Stomach (tissue), 9 donors: ENCODE data around the gene SCN8A. TPM values are rescaled to one million over a fixed set of nuclear protein-coding genes. Genes with fewer than 3 reads are reported as not detected.
"Not testable (repeated sequence)": the region's sequence is repeated elsewhere in the genome, so short reads cannot be mapped to it uniquely, and the experiment has no call there.

Experiments used
- DNase-seq, 2 donors: peaks; one replicate each; pipeline versions ENCODE4 v3.0.0 to v3.0.0-alpha.2; 2013 to 2019
- H3K27ac ChIP-seq, 5 donors: fragments of 200-600 bp in 4 of 5; sonication (generic) in 4 of 5; one replicate each; pipeline ENCODE4 v1.5.1; 2013 to 2019; ENCODE audit warnings: mild to moderate bottlenecking in 1 of 5, moderate library complexity in 1 of 5
- H3K27me3 ChIP-seq, 3 donors: fragments of 200-600 bp; sonication (generic); one replicate each; pipeline ENCODE4 v1.5.1; 2017 to 2019; ENCODE audit warnings: mixed run types in 1 of 3
- H3K36me3 ChIP-seq, 4 donors: fragments of 200-600 bp; sonication (generic); 1 replicate in 3 of 4; 2 replicates in 1 of 4; pipeline ENCODE4 v1.5.1; 2016 to 2019
- H3K4me1 ChIP-seq, 4 donors: fragments of 200-600 bp; sonication (generic); one replicate each; pipeline ENCODE4 v1.5.1; 2016 to 2019
- H3K4me3 ChIP-seq, 4 donors: fragments of 200-600 bp; sonication (generic) in 3 of 4; one replicate each; pipeline ENCODE4 v1.5.1; 2016 to 2019; ENCODE audit warnings: mild to moderate bottlenecking in 1 of 4
- H3K9me3 ChIP-seq, 4 donors: fragments of 200-600 bp; sonication (generic); one replicate each; pipeline ENCODE4 v1.5.1; 2016 to 2019
- CTCF ChIP-seq, 7 experiments: fragments of 450-650 bp in 4 of 7; fragments of 200-600 bp in 3 of 7; sonication (generic) in 3 of 7; IDR thresholded peaks; one replicate each; pipeline ENCODE4 v1.5.1; 2016 to 2019; ENCODE audit warnings: antibody characterized with exemption in 7 of 7, control low read depth in 2 of 7, mild to moderate bottlenecking in 1 of 7
- EP300 ChIP-seq: sonication (generic); formaldehyde crosslinking; IDR thresholded peaks from one replicate; pipeline ENCODE4 v1.6.1; 2017; ENCODE audit warnings: antibody characterized with exemption
- POLR2A ChIP-seq, 4 donors: fragments of 450-650 bp; IDR thresholded peaks; one replicate each; pipeline ENCODE4 v1.6.1; 2016; ENCODE audit warnings: antibody characterized with exemption in 4 of 4, control low read depth in 2 of 4, mild to moderate bottlenecking in 1 of 4, moderate library complexity in 1 of 4
- POLR2AphosphoS5 ChIP-seq, 3 donors: sonication (generic); formaldehyde crosslinking; IDR thresholded peaks; one replicate each; pipeline ENCODE4 v1.6.1; 2016; ENCODE audit warnings: antibody characterized with exemption in 3 of 3
- WGBS, 5 donors: extraction: QIAGEN DNeasy Blood & Tissue Kit in 3 of 5; methylation state at CpG; one replicate each; pipeline versions ENCODE4 v1.1.5 to v1.1.7; 2013 to 2018; 5-methylcytosine and 5-hydroxymethylcytosine counted together
- intact Hi-C: fragments of 100-400 bp; cut with DNase I; formaldehyde crosslinking; loops from one replicate; pipeline ENCODE4 v1.15.1; 2023; ENCODE audit warnings: low total_unique reads
- polyA plus RNA-seq, 3 donors: library from polyadenylated mRNA; stranded (reverse); fragments of 200-250 nt; gene quantifications; one replicate each; pipeline ENCODE4 v1.2.3, GENCODE V29; 2013
- total RNA-seq, 5 donors: library from RNA; depleted of rRNA; stranded (reverse); fragments of >200 nt; gene quantifications; one replicate each; pipeline versions ENCODE4 v1.1.0 to v1.2.3, GENCODE V29; 2014 to 2016
- donor health status: healthy with polysubstance abuse.
- donor health status: Bipolar disorder and iron deficiency.
- donor health status: healthy.

SCN8A gene
- total and polyA plus RNA-seq, 8 donors: 0.08 to 19.6 (median 1.2) TPM

DNA sequence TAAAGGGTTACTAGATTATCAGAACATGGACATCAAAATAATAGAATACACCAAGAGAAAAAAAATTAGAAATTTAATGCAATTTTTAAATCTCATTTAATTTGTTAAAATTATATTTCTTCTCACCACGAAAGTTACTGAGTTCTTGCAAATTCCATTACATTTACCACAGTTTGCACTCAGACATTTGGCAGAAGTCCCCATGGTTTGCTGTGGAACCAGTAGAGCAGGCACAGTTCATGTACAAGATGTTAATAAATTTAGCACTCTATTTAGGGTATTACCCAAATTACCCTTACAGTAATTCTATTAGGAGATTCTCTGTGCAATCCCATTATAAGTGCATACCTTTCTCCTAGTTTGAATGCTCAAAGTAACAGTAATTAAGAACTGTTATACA is 9.7 kb downstream of the SCN8A start:
- WGBS, 5 donors: 52 to 78% (median 75%) methylated on average over 1 of the region's 1 CpG
- H3K27ac ChIP-seq: no peak overlapping the region
- H3K9me3 ChIP-seq: no peaks in the 10 kb centered on the region
- intact Hi-C loops: no loop called here
- H3K36me3 ChIP-seq: no peaks in the 10 kb centered on the region
- H3K4me1 ChIP-seq: no peaks in the 10 kb centered on the region
- no peak for TF ChIP-seq CTCF (IDR thresholded peaks at IDR 0.05)
- no peak overlapping the region for H3K4me3 ChIP-seq
- H3K27me3 ChIP-seq: peaks cover 0 to 12% (median 0%) of the 10 kb centered on the region in 3 donors
- no peak for DNase-seq

DNA sequence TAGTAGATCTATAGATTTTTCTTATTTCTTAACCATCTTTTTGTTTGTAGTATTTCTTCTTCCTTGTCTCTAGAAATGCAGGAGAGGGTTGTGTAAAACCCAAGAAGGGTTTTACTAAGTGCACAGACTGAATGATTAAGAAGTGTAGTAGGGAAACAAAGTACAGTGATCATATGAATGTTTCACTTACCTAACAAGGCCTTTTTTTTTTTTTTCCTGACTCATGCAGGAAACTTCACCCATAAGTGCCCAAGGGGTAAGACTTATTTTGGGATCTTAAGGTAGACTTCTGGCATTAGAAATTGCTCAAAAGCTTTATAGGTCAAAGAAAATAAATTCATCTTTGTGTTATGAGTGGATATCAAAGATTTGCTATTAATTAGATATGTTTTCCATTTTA is 10.2 kb downstream of the SCN8A start:
- H3K36me3 ChIP-seq: no peaks in the 10 kb centered on the region
- TF ChIP-seq EP300 (no peak), POLR2A (IDR thresholded peaks at IDR 0.05) (no peak), POLR2AphosphoS5 (IDR thresholded peaks at IDR 0.05) (no peak), CTCF (IDR thresholded peaks at IDR 0.05) (no peak)
- H3K4me3 ChIP-seq: no peak overlapping the region
- no peak overlapping the region for H3K27ac ChIP-seq
- no peaks in the 10 kb centered on the region for H3K4me1 ChIP-seq
- intact Hi-C loops: no loop called here
- DNase-seq: no peak
- no peaks in the 10 kb centered on the region for H3K9me3 ChIP-seq
- H3K27me3 ChIP-seq: peaks cover 0 to 9% (median 0%) of the 10 kb centered on the region in 3 donors

- intact Hi-C loops, H3K27me3 ChIP-seq, H3K27ac ChIP-seq, H3K9me3 ChIP-seq, H3K4me1 ChIP-seq, H3K4me3 ChIP-seq, DNase-seq, H3K36me3 ChIP-seq: not testable (repeated sequence)
- WGBS, 5 donors: 50 to 91% (median 58%) methylated on average over 1 of the region's 1 CpG
These were observed 14.9 kb downstream of the SCN8A start for GRCh38 chr12:51605896-51606295.

DNA sequence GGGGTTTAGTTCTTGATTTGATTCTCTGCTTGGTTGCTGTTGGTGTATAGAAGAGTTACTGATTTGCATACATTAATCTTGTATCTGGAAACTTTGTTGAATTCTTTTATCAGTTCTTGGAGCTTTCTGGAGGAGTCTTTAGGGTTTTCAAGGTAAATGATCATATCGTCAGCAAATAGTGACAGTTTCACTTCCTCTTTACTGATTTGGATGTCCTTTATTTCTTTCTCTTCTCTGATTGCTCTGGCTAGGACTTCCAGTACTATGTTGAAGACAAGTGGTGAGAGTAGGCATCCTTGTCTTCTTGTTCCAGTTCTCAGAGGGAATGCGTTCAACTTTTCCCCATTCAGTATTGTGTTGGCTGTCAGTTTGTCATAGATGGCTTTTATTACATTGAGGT is 16.2 kb downstream of the SCN8A start:
- H3K36me3 ChIP-seq, H3K27me3 ChIP-seq, H3K4me1 ChIP-seq, intact Hi-C loops, H3K27ac ChIP-seq, H3K4me3 ChIP-seq, H3K9me3 ChIP-seq, DNase-seq: not testable (repeated sequence)
- WGBS, 5 donors: 85 to 94% (median 90%) methylated on average over 2 of the region's 2 CpGs

GRCh38 chr12:51620448-51620847 is 29.4 kb downstream of the SCN8A start:
- DNase-seq: no peak
- Histone ChIP-seq H3K4me3 (no peak overlapping the region), H3K9me3 (no peaks in the 10 kb centered on the region), H3K4me1 (no peaks in the 10 kb centered on the region), H3K36me3 (no peaks in the 10 kb centered on the region), H3K27ac (no peak overlapping the region), H3K27me3 (peaks cover 0 to 4% (median 0%) of the 10 kb centered on the region in 3 donors)
- WGBS, 5 donors: 91 to 97% (median 96%) methylated on average over 4 of the region's 4 CpGs
- intact Hi-C loops: no loop called here
- TF ChIP-seq POLR2A (IDR thresholded peaks at IDR 0.05) (no peak), EP300 (no peak), POLR2AphosphoS5 (IDR thresholded peaks at IDR 0.05) (no peak), CTCF (IDR thresholded peaks at IDR 0.05) (no peak)
